GM12878 (cell line): ENCODE results near the gene ARID3A.

Experiments used
- BCL11A ChIP-seq: IDR thresholded peaks from 2 replicates; pipeline ENCODE4 v1.6.1; 2011; ENCODE audit warnings: low read depth, low read length
- CHD1 ChIP-seq: IDR thresholded peaks from 2 replicates; pipeline ENCODE4 v1.6.1; 2012; ENCODE audit warnings: low read depth, low read length, improper control_type of control experiment
- MXI1 ChIP-seq: fragments of 150-350 bp; IDR thresholded peaks from 2 replicates; pipeline ENCODE4 v1.6.1; 2011; ENCODE audit warnings: low read depth, mild to moderate bottlenecking, inconsistent platforms, low read length, improper control_type of control experiment
- RFX5 ChIP-seq: IDR thresholded peaks from 2 replicates; pipeline ENCODE4 v1.6.1; 2011; ENCODE audit warnings: low read depth, low read length, improper control_type of control experiment
- SUZ12 ChIP-seq: fragments of 200-600 bp; sonication (generic); IDR thresholded peaks from one replicate; pipeline ENCODE4 v1.6.1; 2018; ENCODE audit warnings: antibody characterized with exemption, mild to moderate bottlenecking; ENCODE audit not compliant: unreplicated experiment
- TAF1 ChIP-seq: IDR thresholded peaks from 2 replicates; pipeline ENCODE4 v1.6.1; 2011; ENCODE audit warnings: mild to moderate bottlenecking, low read depth, low read length, borderline replicate concordance
- TF ChIP-seq, protein P1 (sequence below), 3 experiments: IDR thresholded peaks in 2 of 3; conservative IDR thresholded peaks in 1 of 3; 2 replicates each; pipeline ENCODE4 v1.5.1; 2011; ENCODE audit warnings: low read depth in 3 of 3, low read length in 3 of 3, mild to moderate bottlenecking in 3 of 3, control low read depth in 2 of 3, moderate library complexity in 2 of 3, inconsistent platforms in 1 of 3, mixed read lengths in 1 of 3; ENCODE audit not compliant: control insufficient read depth in 2 of 3, insufficient read depth in 1 of 3; ENCODE audit errors: extremely low read depth in 1 of 3
- TF ChIP-seq, protein P2 (sequence below): fragments of 450-650 bp; IDR thresholded peaks from 2 replicates; pipeline ENCODE4 v1.6.1; 2017; ENCODE audit warnings: borderline replicate concordance
- TF ChIP-seq, protein P3 (sequence below): IDR thresholded peaks from 2 replicates; pipeline ENCODE4 v1.6.1; 2011; ENCODE audit warnings: low read depth, low read length, improper control_type of control experiment, borderline replicate concordance

DNA sequence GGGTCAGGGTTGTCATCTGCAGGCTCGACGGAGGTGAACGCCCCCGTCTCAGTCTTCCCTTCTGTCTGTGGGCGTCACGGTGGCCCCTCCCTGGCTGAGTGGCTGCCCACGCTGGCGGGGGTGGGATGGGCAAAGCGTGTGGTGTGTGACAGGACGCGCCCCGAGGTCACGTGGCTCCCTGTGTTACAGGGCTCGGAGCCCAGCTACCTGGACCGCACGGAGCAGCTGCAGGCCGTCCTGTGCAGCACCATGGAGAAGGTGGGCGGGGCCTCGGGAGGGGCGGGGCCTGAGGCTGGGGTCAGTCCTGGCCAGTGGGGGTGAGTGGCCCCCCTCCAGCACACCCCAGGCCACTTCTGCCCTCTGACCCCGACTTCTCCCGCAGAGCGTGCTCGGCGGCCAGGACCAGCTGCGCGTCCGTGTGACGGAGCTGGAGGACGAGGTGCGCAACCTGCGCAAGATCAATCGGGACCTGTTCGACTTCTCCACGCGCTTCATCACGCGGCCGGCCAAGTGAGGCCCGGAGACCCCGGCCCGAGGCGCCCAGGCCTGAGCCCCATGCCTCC, 68.1 kb downstream of the ARID3A start:
- TF ChIP-seq BCL11A (no peak), MXI1 (no peak), RFX5 (no peak), CHD1 (no peak), SUZ12 (no peak), TAF1 (no peak)
- TF ChIP-seq, protein P1, sequence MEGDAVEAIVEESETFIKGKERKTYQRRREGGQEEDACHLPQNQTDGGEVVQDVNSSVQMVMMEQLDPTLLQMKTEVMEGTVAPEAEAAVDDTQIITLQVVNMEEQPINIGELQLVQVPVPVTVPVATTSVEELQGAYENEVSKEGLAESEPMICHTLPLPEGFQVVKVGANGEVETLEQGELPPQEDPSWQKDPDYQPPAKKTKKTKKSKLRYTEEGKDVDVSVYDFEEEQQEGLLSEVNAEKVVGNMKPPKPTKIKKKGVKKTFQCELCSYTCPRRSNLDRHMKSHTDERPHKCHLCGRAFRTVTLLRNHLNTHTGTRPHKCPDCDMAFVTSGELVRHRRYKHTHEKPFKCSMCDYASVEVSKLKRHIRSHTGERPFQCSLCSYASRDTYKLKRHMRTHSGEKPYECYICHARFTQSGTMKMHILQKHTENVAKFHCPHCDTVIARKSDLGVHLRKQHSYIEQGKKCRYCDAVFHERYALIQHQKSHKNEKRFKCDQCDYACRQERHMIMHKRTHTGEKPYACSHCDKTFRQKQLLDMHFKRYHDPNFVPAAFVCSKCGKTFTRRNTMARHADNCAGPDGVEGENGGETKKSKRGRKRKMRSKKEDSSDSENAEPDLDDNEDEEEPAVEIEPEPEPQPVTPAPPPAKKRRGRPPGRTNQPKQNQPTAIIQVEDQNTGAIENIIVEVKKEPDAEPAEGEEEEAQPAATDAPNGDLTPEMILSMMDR (IDR thresholded peaks at IDR 0.05 in 2 of 3, conservative IDR thresholded peaks at IDR 0.05 in 1 of 3; ENCODE audit: control insufficient read depth in 2 of 3, extremely low read depth in 1 of 3, insufficient read depth in 1 of 3, low read depth in 3 of 3, low read length in 3 of 3): no peak
- TF ChIP-seq, protein P2, sequence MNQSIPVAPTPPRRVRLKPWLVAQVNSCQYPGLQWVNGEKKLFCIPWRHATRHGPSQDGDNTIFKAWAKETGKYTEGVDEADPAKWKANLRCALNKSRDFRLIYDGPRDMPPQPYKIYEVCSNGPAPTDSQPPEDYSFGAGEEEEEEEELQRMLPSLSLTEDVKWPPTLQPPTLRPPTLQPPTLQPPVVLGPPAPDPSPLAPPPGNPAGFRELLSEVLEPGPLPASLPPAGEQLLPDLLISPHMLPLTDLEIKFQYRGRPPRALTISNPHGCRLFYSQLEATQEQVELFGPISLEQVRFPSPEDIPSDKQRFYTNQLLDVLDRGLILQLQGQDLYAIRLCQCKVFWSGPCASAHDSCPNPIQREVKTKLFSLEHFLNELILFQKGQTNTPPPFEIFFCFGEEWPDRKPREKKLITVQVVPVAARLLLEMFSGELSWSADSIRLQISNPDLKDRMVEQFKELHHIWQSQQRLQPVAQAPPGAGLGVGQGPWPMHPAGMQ: no peak
- TF ChIP-seq, protein P3, sequence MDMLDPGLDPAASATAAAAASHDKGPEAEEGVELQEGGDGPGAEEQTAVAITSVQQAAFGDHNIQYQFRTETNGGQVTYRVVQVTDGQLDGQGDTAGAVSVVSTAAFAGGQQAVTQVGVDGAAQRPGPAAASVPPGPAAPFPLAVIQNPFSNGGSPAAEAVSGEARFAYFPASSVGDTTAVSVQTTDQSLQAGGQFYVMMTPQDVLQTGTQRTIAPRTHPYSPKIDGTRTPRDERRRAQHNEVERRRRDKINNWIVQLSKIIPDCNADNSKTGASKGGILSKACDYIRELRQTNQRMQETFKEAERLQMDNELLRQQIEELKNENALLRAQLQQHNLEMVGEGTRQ: no peak
